DND-41 (cell line): ENCODE measurements around the gene RIPOR2.

Source experiments
- EZH2 ChIP-seq: IDR thresholded peaks from 3 replicates; pipeline ENCODE4 v1.6.1; 2012; ENCODE audit warnings: borderline replicate concordance, low read depth, mild to moderate bottlenecking, moderate library complexity, low read length, inconsistent platforms; ENCODE audit not compliant: severe bottlenecking
- TF ChIP-seq, protein P1 (sequence below): IDR thresholded peaks from 2 replicates; pipeline ENCODE4 v1.5.1; 2012; ENCODE audit warnings: borderline replicate concordance, low read length, moderate library complexity, mild to moderate bottlenecking; ENCODE audit not compliant: poor library complexity, severe bottlenecking; ENCODE audit errors: extremely low read depth

DNA sequence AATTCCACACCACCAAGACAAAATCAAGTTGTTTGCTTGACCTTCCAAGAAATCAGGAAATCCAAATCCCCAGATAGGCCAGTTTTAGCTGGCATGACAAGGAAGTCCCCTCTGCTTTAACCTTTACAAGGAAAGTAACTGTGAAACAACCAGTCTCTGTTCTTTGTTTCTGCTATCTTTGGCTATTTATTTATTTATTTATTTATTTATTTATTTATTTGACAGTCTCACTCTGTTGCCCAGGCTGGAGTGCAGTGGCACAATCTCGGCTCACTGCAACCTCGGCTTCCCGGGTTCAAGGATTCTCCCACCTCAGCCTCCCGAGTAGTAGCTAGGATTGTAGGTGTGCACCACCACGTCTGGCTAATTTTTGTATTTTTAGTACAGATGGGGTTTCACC lies 175.6 kb downstream of the RIPOR2 start:
- TF ChIP-seq, protein P1, sequence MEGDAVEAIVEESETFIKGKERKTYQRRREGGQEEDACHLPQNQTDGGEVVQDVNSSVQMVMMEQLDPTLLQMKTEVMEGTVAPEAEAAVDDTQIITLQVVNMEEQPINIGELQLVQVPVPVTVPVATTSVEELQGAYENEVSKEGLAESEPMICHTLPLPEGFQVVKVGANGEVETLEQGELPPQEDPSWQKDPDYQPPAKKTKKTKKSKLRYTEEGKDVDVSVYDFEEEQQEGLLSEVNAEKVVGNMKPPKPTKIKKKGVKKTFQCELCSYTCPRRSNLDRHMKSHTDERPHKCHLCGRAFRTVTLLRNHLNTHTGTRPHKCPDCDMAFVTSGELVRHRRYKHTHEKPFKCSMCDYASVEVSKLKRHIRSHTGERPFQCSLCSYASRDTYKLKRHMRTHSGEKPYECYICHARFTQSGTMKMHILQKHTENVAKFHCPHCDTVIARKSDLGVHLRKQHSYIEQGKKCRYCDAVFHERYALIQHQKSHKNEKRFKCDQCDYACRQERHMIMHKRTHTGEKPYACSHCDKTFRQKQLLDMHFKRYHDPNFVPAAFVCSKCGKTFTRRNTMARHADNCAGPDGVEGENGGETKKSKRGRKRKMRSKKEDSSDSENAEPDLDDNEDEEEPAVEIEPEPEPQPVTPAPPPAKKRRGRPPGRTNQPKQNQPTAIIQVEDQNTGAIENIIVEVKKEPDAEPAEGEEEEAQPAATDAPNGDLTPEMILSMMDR: no peak
- no peak for TF ChIP-seq EZH2
